ENCODE measurements around the gene CRB1. TPM values are rescaled to one million over a fixed set of nuclear protein-coding genes. Genes with fewer than 3 reads are reported as not detected.
"Not testable (repeated sequence)": the region's sequence is repeated elsewhere in the genome, so short reads cannot be mapped to it uniquely, and the experiment has no call there.

Gene CRB1
- total RNA-seq, 1 experiment from 2014 or later = not detected

DNA sequence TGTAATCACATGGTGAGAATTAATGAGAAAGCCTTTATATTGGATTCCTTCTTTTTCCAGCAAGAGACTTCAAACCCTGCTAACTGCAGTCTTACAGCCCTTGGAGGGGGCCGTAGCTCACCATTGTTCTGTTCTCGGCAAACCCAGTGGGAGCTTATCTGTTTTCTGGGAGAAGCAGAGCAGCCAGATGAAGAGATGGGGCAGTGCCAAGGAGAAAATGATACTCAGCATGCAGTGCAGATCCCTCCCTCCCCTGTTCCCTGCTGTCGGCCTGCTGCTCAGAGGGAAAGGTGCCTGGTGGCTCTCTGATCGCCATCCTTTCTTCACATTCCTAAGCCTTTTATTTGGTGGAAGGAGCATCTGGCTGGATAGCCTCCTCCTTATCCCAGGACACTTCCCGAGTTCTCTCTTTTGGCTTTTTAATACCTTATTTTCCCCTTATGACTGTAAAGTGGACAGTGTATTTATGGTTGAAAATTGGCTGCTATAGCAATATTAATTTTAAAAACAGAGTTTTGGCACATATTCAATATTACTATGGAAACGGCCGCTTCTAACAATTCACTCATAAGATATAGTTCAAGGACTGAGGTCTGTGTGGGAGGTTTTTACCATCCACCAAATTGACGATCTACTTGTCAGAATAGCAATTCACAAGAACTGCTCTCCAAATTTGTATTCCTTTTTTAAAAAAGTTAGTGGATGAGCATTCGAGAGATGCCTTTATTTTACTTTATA is 203.4 kb downstream of the CRB1 start:
- Histone ChIP-seq H3K27me3 (ENCODE audit: low read length) (no peaks in the 10 kb centered on the region), H3K4me1 (ENCODE audit: low read length) (no peaks in the 10 kb centered on the region), H3K4me3 (ENCODE audit: low read length) (no peak overlapping the region), H3K36me3 (ENCODE audit: insufficient read depth, low read length) (no peaks in the 10 kb centered on the region), H4K20me1 (ENCODE audit: insufficient read depth, low read depth, low read length) (no peaks in the 10 kb centered on the region), H2AFZ (ENCODE audit: low read length) (no peak overlapping the region), H3K79me2 (ENCODE audit: low read length) (no peaks in the 10 kb centered on the region), H3K9ac (ENCODE audit: low read length) (no peak overlapping the region), H3K27ac (ENCODE audit: low read length) (no peak overlapping the region), H3K4me2 (ENCODE audit: low read depth, low read length, poor library complexity, severe bottlenecking) (no peak overlapping the region), H3K9me3 (ENCODE audit: low read length) (no peaks in the 10 kb centered on the region), H3K9me2 (replicated peaks; ENCODE audit: insufficient read depth, low read length) (no peaks in the 10 kb centered on the region)
- no peak for DNase-seq

DNA sequence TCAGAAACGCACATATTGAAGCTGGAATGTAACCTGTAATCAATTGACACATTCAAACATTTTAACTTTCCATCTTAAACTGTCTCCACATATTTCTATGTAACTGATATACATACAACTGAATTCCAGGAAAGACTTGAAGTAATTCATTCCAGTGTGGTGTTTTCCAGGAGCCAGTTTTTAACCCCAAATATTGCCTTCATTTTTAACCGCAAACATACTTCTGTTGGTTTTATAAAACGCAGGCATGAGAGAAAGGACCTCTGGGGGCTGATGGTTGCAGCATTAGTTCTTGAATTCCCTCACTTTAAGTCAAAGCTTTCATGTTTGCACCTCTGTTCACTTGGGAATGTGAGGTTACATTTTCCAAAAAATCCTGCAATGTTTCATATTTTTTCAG is 204.1 kb downstream of the CRB1 start:
- Histone ChIP-seq H2AFZ (ENCODE audit: low read length) (no peak overlapping the region), H3K36me3 (ENCODE audit: insufficient read depth, low read length) (no peaks in the 10 kb centered on the region), H3K79me2 (ENCODE audit: low read length) (no peaks in the 10 kb centered on the region), H3K27ac (ENCODE audit: low read length) (no peak overlapping the region), H3K27me3 (ENCODE audit: low read length) (no peaks in the 10 kb centered on the region), H3K4me3 (ENCODE audit: low read length) (no peak overlapping the region), H3K9me2 (replicated peaks; ENCODE audit: insufficient read depth, low read length) (no peaks in the 10 kb centered on the region), H3K4me1 (ENCODE audit: low read length) (no peaks in the 10 kb centered on the region), H3K9ac (ENCODE audit: low read length) (no peak overlapping the region), H4K20me1 (ENCODE audit: insufficient read depth, low read depth, low read length) (no peaks in the 10 kb centered on the region), H3K4me2 (ENCODE audit: low read depth, low read length, poor library complexity, severe bottlenecking) (no peak overlapping the region), H3K9me3 (ENCODE audit: low read length) (no peaks in the 10 kb centered on the region)
- no peak for DNase-seq

DNA sequence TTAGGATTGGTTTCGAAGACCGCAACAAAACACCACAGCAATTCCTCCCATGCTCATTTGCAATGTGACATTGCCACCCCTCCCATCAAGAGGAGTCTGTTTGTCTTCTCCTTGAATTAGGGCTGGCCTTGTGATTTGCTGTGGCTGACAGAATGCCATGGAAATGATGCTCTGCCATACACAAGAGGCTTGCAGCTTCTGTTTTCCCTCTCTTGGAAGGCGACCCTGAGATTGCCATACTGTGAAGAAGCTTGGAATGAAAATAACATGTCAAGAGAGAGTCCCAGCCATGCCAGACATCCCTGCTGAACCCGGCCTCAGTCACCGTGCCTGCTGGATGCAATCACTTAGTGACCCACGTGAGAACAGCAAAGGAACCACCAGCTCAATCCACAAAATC is 212.4 kb downstream of the CRB1 start:
- Histone ChIP-seq H3K4me2 (ENCODE audit: low read depth, low read length, poor library complexity, severe bottlenecking) (no peak overlapping the region), H3K36me3 (ENCODE audit: insufficient read depth, low read length) (no peaks in the 10 kb centered on the region), H3K9me2 (replicated peaks; ENCODE audit: insufficient read depth, low read length) (no peaks in the 10 kb centered on the region), H3K27ac (ENCODE audit: low read length) (no peak overlapping the region), H4K20me1 (ENCODE audit: insufficient read depth, low read depth, low read length) (no peaks in the 10 kb centered on the region), H3K27me3 (ENCODE audit: low read length) (no peaks in the 10 kb centered on the region), H2AFZ (ENCODE audit: low read length) (no peak overlapping the region), H3K79me2 (ENCODE audit: low read length) (no peaks in the 10 kb centered on the region), H3K9ac (ENCODE audit: low read length) (no peak overlapping the region), H3K9me3 (ENCODE audit: low read length) (no peaks in the 10 kb centered on the region), H3K4me3 (ENCODE audit: low read length) (no peak overlapping the region), H3K4me1 (ENCODE audit: low read length) (no peaks in the 10 kb centered on the region)
- DNase-seq = no peak

DNA sequence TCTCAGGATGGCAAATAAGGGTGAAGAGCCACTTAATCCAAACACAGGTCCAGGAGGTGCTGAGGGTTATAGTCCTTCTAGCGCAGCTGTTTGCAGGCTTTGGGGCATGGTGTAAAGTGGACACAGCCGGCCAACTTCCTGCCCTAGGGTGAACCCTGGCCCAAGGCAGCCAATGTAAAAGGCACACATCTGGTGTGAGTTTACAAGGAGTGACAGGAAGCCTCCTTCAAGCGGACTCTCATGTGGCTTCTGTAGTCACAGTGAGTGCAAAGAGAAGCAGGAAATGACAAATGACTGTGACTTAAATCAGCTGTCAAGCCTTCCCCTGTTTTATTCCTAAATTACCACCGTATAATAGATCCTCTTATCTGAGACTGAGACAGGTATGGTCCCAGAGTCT is 213.0 kb downstream of the CRB1 start:
- no peaks in the 10 kb centered on the region for H3K9me2 ChIP-seq (replicated peaks; ENCODE audit: insufficient read depth, low read length)
- H4K20me1 ChIP-seq (ENCODE audit: insufficient read depth, low read depth, low read length) = no peaks in the 10 kb centered on the region
- H3K4me2 ChIP-seq (ENCODE audit: low read depth, low read length, poor library complexity, severe bottlenecking) = no peak overlapping the region
- H3K79me2 ChIP-seq (ENCODE audit: low read length) = no peaks in the 10 kb centered on the region
- no peak overlapping the region for H3K27ac ChIP-seq (ENCODE audit: low read length)
- no peak overlapping the region for H3K9ac ChIP-seq (ENCODE audit: low read length)
- no peaks in the 10 kb centered on the region for H3K4me1 ChIP-seq (ENCODE audit: low read length)
- no peak overlapping the region for H3K4me3 ChIP-seq (ENCODE audit: low read length)
- no peaks in the 10 kb centered on the region for H3K9me3 ChIP-seq (ENCODE audit: low read length)
- no peaks in the 10 kb centered on the region for H3K27me3 ChIP-seq (ENCODE audit: low read length)
- no peak overlapping the region for H2AFZ ChIP-seq (ENCODE audit: low read length)
- no peaks in the 10 kb centered on the region for H3K36me3 ChIP-seq (ENCODE audit: insufficient read depth, low read length)
- DNase-seq = no peak

DNA sequence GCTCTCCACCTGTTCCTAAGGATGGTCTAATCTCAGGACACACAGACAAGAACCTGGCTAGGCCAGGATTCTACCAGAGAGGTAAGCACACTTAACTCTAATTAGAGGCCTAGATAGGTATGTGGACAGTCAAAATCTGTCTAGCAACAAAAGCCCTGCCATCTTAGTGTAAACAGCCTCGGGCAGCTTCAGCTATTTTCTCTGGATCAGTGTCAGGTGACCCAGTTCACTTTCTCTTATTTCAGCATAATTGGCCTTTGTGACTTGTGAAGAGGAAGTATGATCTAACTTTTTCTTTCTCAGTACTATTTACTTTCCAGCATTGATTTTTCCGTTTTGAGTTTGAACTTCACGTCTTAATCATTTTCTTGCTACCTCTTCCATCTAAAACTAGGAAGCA is 217.7 kb downstream of the CRB1 start:
- Histone ChIP-seq H3K27ac (ENCODE audit: low read length) (no peak overlapping the region), H3K9me2 (replicated peaks; ENCODE audit: insufficient read depth, low read length) (no peaks in the 10 kb centered on the region), H2AFZ (ENCODE audit: low read length) (no peak overlapping the region), H3K9me3 (ENCODE audit: low read length) (no peaks in the 10 kb centered on the region), H3K36me3 (ENCODE audit: insufficient read depth, low read length) (no peaks in the 10 kb centered on the region), H3K4me3 (ENCODE audit: low read length) (no peak overlapping the region), H4K20me1 (ENCODE audit: insufficient read depth, low read depth, low read length) (no peaks in the 10 kb centered on the region), H3K4me1 (ENCODE audit: low read length) (no peaks in the 10 kb centered on the region), H3K4me2 (ENCODE audit: low read depth, low read length, poor library complexity, severe bottlenecking) (no peak overlapping the region), H3K79me2 (ENCODE audit: low read length) (no peaks in the 10 kb centered on the region), H3K9ac (ENCODE audit: low read length) (no peak overlapping the region), H3K27me3 (ENCODE audit: low read length) (no peaks in the 10 kb centered on the region)
- no peak for DNase-seq

DNA sequence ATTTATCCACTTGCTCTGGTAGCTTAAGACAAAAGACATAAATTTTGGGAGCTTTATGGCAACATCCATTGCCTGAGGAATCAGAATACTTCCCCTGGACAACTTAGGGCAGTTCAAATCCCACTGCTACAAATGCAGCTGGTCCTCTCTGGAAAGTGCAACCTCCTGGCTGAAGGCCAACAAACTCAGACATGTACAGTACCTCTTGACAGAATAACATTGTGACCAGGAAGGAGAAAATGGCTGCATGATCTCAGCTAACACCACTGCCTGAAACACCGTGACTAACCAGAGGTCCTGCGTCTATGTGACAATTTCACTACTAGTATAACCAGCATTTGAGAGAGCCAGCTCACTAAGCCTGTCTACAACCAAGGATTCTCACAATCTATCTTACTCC is 218.9 kb downstream of the CRB1 start:
- H3K4me3 ChIP-seq (ENCODE audit: low read length) = no peak overlapping the region
- H3K36me3 ChIP-seq (ENCODE audit: insufficient read depth, low read length) = no peaks in the 10 kb centered on the region
- H4K20me1 ChIP-seq (ENCODE audit: insufficient read depth, low read depth, low read length) = no peaks in the 10 kb centered on the region
- H3K4me1 ChIP-seq (ENCODE audit: low read length) = no peaks in the 10 kb centered on the region
- H3K27me3 ChIP-seq (ENCODE audit: low read length) = no peaks in the 10 kb centered on the region
- no peak overlapping the region for H3K27ac ChIP-seq (ENCODE audit: low read length)
- no peaks in the 10 kb centered on the region for H3K9me3 ChIP-seq (ENCODE audit: low read length)
- no peaks in the 10 kb centered on the region for H3K79me2 ChIP-seq (ENCODE audit: low read length)
- no peak overlapping the region for H3K4me2 ChIP-seq (ENCODE audit: low read depth, low read length, poor library complexity, severe bottlenecking)
- no peak overlapping the region for H2AFZ ChIP-seq (ENCODE audit: low read length)
- no peak overlapping the region for H3K9ac ChIP-seq (ENCODE audit: low read length)
- DNase-seq = no peak
- no peaks in the 10 kb centered on the region for H3K9me2 ChIP-seq (replicated peaks; ENCODE audit: insufficient read depth, low read length)

DNA sequence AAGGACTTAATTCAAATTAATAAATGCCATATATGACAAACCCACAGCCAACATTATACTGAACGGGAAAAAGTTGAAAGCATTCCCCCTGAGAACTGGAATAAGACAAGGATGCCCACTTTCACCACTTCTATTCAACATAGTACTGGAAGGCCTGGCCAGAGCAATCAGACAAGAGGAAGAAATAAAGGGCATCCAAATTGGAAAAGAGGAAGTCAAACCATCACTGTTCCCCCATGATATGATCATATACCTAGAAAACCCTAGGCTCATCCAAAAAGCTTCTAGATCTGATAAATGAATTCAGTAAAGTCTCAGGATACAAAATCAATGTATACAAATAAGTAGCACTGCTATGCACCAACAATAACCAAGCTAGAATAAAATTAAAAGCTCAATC is 223.5 kb downstream of the CRB1 start:
- not testable (repeated sequence) for H3K27me3 ChIP-seq (ENCODE audit: low read length); H3K9ac ChIP-seq (ENCODE audit: low read length); H3K4me1 ChIP-seq (ENCODE audit: low read length); H3K9me2 ChIP-seq (replicated peaks; ENCODE audit: insufficient read depth, low read length); H3K9me3 ChIP-seq (ENCODE audit: low read length); H2AFZ ChIP-seq (ENCODE audit: low read length); H3K36me3 ChIP-seq (ENCODE audit: insufficient read depth, low read length); H3K27ac ChIP-seq (ENCODE audit: low read length); H3K4me2 ChIP-seq (ENCODE audit: low read depth, low read length, poor library complexity, severe bottlenecking); H3K79me2 ChIP-seq (ENCODE audit: low read length); H3K4me3 ChIP-seq (ENCODE audit: low read length); H4K20me1 ChIP-seq (ENCODE audit: insufficient read depth, low read depth, low read length); DNase-seq

DNA sequence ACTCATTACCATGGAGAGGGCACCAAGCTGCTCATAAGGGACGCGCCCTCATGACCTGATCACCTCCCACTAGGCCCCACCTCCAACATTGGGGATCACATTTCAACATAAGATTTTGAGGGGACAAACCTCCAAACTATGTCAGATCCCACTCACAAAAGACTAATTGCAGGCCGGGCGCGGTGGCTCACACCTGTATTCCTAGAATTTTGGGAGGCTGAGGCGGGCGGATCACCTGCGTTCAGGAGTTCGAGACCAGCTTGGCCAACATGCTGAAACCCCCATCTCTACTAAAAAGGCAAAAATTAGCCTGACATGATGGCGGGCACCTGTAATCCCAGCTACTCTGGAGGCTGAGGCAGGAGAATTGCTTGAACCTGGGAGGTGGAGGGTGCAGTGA is 228.7 kb downstream of the CRB1 start:
- Histone ChIP-seq H3K79me2 (ENCODE audit: low read length) (no peaks in the 10 kb centered on the region), H3K36me3 (ENCODE audit: insufficient read depth, low read length) (no peaks in the 10 kb centered on the region), H3K9ac (ENCODE audit: low read length) (no peak overlapping the region), H3K27ac (ENCODE audit: low read length) (no peak overlapping the region), H2AFZ (ENCODE audit: low read length) (no peak overlapping the region), H3K9me2 (replicated peaks; ENCODE audit: insufficient read depth, low read length) (no peaks in the 10 kb centered on the region), H3K4me2 (ENCODE audit: low read depth, low read length, poor library complexity, severe bottlenecking) (no peak overlapping the region), H4K20me1 (ENCODE audit: insufficient read depth, low read depth, low read length) (no peaks in the 10 kb centered on the region), H3K4me3 (ENCODE audit: low read length) (no peak overlapping the region), H3K27me3 (ENCODE audit: low read length) (no peaks in the 10 kb centered on the region), H3K4me1 (ENCODE audit: low read length) (no peaks in the 10 kb centered on the region), H3K9me3 (ENCODE audit: low read length) (no peaks in the 10 kb centered on the region)
- no peak for DNase-seq

Data from Karpas-422 (cell line).